MM.1S (cell line): ENCODE results near the gene CCDC88C.

Experiments used
- DNase-seq: peaks from one replicate; pipeline ENCODE4 v3.0.0-alpha.2; 2015
- H2AFZ ChIP-seq: fragments of 300-600 bp; sonication (generic); 2 replicates; pipeline ENCODE4 v1.6.0; 2016; ENCODE audit warnings: antibody characterized with exemption, low read length
- H3F3A ChIP-seq: fragments of 300-600 bp; sonication (generic); 2 replicates; pipeline ENCODE4 v1.6.1; 2016; ENCODE audit warnings: mild to moderate bottlenecking, antibody characterized with exemption, low read length, moderate library complexity, mixed read lengths; ENCODE audit not compliant: insufficient read depth
- H3K27ac ChIP-seq: fragments of 300-600 bp; sonication (generic); 2 replicates; pipeline ENCODE4 v1.5.1; 2016; ENCODE audit warnings: mild to moderate bottlenecking, low read length
- H3K27me3 ChIP-seq: fragments of 300-600 bp; sonication (generic); replicated peaks from 2 replicates; pipeline ENCODE4 v1.6.0; 2016; ENCODE audit warnings: low read length; ENCODE audit not compliant: insufficient read depth
- H3K36me3 ChIP-seq: fragments of 300-600 bp; sonication (generic); replicated peaks from 2 replicates; pipeline ENCODE4 v1.6.1; 2016; ENCODE audit warnings: mild to moderate bottlenecking, low read length, mixed read lengths; ENCODE audit not compliant: insufficient read depth
- H3K4me1 ChIP-seq: fragments of 300-600 bp; sonication (generic); 2 replicates; pipeline ENCODE4 v1.6.1; 2016; ENCODE audit warnings: low read length, mixed read lengths
- H3K4me2 ChIP-seq: fragments of 300-600 bp; sonication (generic); 2 replicates; pipeline ENCODE4 v1.6.0; 2016; ENCODE audit warnings: low read depth, low read length
- H3K4me3 ChIP-seq: fragments of 300-600 bp; sonication (generic); 2 replicates; pipeline ENCODE4 v1.5.1; 2016; ENCODE audit warnings: low read length, mixed read lengths
- H3K79me2 ChIP-seq: fragments of 300-600 bp; sonication (generic); 2 replicates; pipeline ENCODE4 v1.6.1; 2016; ENCODE audit warnings: mixed run types, low read length, mixed read lengths
- H3K9ac ChIP-seq: fragments of 300-600 bp; sonication (generic); 2 replicates; pipeline ENCODE4 v1.6.1; 2016; ENCODE audit warnings: low read length, mixed read lengths
- H3K9me2 ChIP-seq: fragments of 300-600 bp; sonication (generic); replicated peaks from 2 replicates; pipeline ENCODE4 v1.6.1; 2016; ENCODE audit warnings: mild to moderate bottlenecking, low read length, mixed read lengths; ENCODE audit not compliant: insufficient read depth
- H3K9me3 ChIP-seq: fragments of 300-600 bp; sonication (generic); replicated peaks from 2 replicates; pipeline ENCODE4 v1.6.1; 2016; ENCODE audit warnings: mild to moderate bottlenecking, low read length, mixed read lengths; ENCODE audit not compliant: insufficient read depth
- H4K20me1 ChIP-seq: fragments of 300-600 bp; sonication (generic); 2 replicates; pipeline ENCODE4 v1.6.1; 2016; ENCODE audit warnings: mild to moderate bottlenecking, low read length, moderate library complexity, mixed read lengths; ENCODE audit not compliant: insufficient read depth
- EZH2 ChIP-seq: fragments of 300-600 bp; sonication (generic); optimal IDR thresholded peaks from 2 replicates; pipeline ENCODE3; 2017; ENCODE audit warnings: low read depth, mild to moderate bottlenecking, antibody characterized with exemption, low read length, mixed read lengths
- EZH2phosphoT487 ChIP-seq: fragments of 300-600 bp; sonication (generic); IDR thresholded peaks from 2 replicates; pipeline ENCODE4 v1.6.1; 2018; ENCODE audit warnings: antibody characterized with exemption, low read length
- TF ChIP-seq, protein P1 (sequence below): fragments of 300-600 bp; sonication (generic); IDR thresholded peaks from 2 replicates; pipeline ENCODE4 v1.5.1; 2016; ENCODE audit warnings: antibody characterized with exemption, low read length, mixed read lengths

Gene CCDC88C

DNA sequence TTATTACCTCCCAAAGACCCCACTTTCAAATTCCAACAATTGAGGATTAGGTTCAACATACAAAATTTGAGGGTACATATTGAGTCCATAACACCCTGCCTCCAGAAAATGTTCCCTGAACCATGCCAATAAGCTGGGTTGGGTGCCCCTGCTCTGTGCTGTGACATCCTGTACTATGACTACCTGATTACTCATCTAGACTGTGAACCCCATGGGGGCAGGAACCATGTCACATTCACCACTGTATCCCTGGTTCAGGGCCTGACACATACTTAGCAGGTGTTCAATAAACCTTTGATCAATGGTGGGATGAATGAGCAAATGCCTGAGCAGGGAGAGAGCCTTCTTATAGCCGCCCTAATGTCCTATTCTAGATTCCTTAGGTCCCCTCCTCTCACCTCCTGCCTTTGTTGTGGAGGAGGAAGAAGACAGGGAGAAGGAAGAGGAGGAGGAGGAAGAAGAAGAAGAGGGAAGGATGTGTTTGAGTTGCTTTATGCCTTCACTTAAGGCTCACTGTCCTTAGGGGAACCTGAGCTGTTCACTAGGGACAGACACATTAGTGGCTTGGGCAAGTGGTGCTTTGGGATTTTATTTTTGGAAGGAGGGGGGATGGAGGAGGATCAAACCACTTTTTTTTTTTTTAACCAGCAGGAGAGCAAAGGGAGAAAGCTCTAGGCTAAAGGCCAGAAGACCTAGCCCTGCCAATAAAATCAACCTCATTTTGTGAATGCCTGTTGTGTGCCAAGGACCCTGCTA is 194.4 kb downstream of the CCDC88C start:
- TF ChIP-seq, protein P1, sequence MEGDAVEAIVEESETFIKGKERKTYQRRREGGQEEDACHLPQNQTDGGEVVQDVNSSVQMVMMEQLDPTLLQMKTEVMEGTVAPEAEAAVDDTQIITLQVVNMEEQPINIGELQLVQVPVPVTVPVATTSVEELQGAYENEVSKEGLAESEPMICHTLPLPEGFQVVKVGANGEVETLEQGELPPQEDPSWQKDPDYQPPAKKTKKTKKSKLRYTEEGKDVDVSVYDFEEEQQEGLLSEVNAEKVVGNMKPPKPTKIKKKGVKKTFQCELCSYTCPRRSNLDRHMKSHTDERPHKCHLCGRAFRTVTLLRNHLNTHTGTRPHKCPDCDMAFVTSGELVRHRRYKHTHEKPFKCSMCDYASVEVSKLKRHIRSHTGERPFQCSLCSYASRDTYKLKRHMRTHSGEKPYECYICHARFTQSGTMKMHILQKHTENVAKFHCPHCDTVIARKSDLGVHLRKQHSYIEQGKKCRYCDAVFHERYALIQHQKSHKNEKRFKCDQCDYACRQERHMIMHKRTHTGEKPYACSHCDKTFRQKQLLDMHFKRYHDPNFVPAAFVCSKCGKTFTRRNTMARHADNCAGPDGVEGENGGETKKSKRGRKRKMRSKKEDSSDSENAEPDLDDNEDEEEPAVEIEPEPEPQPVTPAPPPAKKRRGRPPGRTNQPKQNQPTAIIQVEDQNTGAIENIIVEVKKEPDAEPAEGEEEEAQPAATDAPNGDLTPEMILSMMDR: no peak
- TF ChIP-seq EZH2phosphoT487 (no peak), EZH2 (no peak)
- no peaks in the 10 kb centered on the region for H3K27me3 ChIP-seq
- H3K9ac ChIP-seq: no peak overlapping the region
- H3K4me3 ChIP-seq: no peak overlapping the region
- no peaks in the 10 kb centered on the region for H3K79me2 ChIP-seq
- no peak for DNase-seq
- H3K4me1 ChIP-seq: no peaks in the 10 kb centered on the region
- no peak overlapping the region for H2AFZ ChIP-seq
- no peaks in the 10 kb centered on the region for H3K9me3 ChIP-seq
- H3K36me3 ChIP-seq: no peaks in the 10 kb centered on the region
- no peak overlapping the region for H3K4me2 ChIP-seq
- no peaks in the 10 kb centered on the region for H3F3A ChIP-seq
- no peaks in the 10 kb centered on the region for H4K20me1 ChIP-seq
- H3K27ac ChIP-seq: no peak overlapping the region
- no peaks in the 10 kb centered on the region for H3K9me2 ChIP-seq
